DMS53 treated with DMSO at 0.1 percent for 48 hours (cell line): ENCODE results near the gene MAN1C1.

Source experiments
- DNase-seq: peaks from one replicate; lab custom pipeline; 2025; ENCODE audit not compliant: unreplicated experiment; lab: John Stamatoyannopoulos, UW

MAN1C1 gene

DNA sequence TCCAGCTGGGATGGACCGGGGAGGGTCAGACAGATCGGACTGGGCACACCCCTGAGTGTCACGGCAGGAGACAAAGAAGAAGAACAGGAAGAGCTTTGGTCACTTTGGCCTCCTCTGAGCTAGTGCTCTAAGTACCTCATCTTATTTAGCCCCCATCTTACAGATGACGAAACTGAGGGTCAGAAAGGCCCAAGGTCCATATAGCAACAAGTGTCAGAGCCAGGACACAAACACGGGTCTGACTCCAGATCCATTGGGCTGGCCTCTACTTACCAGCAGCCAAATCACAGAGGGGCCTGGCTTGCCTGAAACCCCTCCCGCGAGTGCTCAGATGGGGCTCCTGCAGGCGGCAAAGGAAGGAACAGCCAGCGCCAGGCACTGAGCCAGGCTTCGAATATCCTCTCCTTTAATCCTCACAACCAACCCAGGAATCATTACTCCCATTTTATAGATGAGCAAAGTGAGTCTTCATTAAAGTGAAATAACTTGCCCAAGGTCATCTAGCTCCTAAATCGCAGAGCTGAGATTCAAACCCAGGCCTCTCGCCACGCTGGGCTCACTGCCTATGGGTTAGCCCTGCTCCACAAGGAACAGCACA lies 157.7 kb downstream of the MAN1C1 start:
- no peak for DNase-seq

- DNase-seq = no peak
Observed at GRCh38 chr1:25774921-25775771, 158.6 kb downstream of the MAN1C1 start.

GRCh38 chr1:25779388-25779787 lies 162.8 kb downstream of the MAN1C1 start:
- no peak for DNase-seq

DNA sequence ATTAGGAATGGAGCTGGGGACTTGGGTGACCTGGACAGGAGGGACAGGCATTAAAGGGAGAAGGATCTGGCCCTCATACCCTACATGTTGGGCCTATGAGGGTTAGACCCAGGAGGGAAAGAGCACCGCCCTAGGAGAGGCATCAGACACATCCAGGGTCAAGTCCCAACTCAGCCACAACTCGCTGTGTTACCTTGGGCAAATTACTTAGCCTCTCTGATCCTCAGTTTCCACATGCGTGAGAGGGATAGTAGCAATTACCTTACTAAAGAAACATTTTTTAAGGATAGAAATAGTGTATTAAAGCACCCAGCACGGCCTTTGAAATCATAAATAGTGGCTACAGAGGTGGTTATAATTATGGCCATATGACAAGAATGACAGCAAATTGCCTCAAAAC lies 163.3 kb downstream of the MAN1C1 start:
- no peak for DNase-seq

GRCh38 chr1:25780318-25781129 lies 163.9 kb downstream of the MAN1C1 start:
- DNase-seq = no peak

DNA sequence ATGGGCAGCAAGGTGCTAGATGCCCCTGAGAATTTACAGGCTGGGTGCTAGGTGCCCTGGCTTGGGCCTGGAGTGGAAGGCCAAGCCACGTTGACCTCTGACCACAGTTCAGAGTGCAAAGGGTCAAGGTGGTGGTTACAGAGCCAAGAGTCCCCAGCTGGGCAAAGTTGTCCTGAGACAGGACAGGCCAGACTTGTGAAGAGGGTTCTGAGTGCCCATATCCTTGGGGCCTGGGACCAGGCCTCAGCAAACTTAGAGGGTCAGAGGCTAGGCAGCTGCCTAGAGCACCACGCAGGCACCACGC lies 164.5 kb downstream of the MAN1C1 start:
- no peak for DNase-seq

GRCh38 chr1:25782608-25783201 lies 166.1 kb downstream of the MAN1C1 start:
- DNase-seq = no peak

GRCh38 chr1:25784575-25785051 lies 168.0 kb downstream of the MAN1C1 start:
- no peak for DNase-seq

DNA sequence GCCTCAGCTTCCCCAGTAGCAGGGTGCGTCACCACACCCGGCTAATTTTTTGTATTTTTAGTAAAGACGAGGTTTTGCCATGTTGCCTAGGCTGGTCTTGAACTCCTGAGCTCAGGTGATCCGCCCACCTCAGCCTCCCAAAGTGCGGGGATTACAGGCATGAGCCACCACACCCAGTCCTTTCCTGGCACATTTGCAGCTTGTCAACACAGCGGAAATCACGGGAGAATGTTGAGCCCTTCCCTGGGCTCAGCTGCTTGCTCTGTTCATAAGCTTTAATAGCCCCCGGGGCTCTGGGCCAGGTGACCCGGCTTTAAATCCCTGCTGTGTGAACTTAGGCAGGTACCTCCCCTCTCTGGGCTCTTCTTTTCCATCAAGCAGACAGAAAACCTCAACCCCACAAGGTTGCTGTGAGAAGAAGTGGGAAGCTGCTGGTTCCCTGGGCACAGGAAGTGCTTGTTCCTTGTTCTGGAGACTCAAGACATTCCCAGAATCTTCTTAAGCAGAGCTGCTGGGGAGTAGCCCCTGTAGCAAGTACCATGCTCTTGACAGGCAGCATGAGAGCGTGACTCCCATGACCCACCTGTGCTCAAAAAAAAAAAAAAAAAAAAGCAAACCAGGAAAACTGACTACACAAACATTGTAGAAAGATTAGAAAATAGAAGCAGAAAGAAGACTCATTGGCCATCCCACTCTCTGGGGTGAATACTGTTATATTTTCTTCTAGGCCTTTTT lies 168.9 kb downstream of the MAN1C1 start:
- no peak for DNase-seq

DNA sequence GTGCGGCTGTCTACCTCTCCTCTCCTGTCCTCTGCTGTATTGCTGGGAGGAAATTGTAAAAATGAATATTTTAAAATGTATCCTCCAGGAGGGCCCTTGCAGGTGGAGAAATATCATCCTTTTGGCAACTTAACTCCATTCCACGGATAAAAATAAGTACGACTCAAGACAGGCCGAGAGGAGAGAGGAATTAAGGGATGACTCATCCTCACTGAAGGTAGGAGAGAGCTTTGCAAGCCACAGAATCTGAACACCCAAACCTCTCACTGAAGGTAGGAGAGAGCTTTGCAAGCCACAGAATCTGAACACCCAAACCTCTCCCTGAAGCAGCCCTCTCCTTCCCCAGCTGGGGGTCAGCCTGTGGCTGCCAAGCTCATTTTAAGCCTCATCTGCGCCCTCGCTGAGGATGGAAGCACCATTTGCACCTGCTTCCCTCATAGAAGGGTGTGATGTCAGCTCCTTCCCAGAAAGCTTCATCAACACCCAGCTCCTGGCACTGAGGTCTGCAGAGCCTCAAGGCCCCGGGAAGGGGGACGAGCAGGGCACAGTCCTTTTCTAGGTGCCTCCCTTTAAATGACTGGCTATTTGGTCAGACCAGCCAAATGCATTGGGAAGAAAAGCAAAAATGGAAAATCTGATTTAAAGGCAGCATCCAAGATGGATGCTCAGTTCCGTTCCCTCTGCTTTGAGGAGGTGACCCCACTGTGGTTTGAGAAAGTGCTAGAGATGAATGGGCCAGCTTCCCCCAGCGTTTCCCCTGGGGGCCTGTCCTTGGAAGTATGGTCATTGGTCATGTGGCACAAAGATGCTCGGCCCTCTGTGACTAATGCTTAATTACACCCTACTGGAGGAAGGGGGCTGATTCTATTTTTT lies 170.5 kb downstream of the MAN1C1 start:
- no peak for DNase-seq

GRCh38 chr1:25787760-25788166 lies 171.2 kb downstream of the MAN1C1 start:
- no peak for DNase-seq

DNA sequence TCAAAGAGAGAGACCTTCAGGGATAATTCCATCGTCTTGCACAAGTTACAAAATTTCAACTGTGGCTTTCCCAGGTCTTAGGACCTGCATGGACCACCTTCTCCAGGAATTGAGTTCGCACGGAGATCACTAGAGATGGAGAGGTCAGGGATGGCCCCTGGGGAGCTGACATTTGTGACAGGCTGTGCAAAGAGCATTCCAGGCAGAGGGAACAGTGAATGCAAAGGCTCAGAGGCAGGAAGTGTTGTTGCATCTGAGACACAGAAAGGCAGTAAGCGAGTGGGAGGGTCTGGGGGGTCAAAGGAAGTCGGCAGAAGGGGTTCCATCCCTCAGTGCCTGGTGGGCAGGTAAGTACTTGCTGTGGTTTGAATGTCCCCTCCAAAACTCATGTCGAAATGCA lies 173.9 kb downstream of the MAN1C1 start:
- no peak for DNase-seq

DNA sequence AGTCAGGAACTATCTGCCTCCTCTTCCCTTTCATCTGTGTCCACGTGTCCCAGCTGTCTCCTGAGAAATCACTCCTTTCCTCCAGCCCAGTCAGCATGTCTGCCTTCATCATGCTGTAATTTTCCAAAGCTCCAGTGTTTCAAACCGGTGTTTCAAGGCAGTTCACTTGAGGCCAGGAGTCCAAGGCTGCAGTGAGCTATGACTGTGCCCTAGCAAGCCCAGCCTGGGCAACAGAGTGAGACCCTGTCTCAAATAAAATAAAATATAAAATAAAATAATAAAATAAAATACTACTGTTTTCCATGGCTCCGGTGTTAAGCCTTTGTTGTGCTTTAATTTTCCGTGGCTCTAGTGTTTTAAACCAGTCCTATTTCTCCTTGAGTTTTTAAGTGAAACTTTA lies 175.5 kb downstream of the MAN1C1 start:
- no peak for DNase-seq

DNA sequence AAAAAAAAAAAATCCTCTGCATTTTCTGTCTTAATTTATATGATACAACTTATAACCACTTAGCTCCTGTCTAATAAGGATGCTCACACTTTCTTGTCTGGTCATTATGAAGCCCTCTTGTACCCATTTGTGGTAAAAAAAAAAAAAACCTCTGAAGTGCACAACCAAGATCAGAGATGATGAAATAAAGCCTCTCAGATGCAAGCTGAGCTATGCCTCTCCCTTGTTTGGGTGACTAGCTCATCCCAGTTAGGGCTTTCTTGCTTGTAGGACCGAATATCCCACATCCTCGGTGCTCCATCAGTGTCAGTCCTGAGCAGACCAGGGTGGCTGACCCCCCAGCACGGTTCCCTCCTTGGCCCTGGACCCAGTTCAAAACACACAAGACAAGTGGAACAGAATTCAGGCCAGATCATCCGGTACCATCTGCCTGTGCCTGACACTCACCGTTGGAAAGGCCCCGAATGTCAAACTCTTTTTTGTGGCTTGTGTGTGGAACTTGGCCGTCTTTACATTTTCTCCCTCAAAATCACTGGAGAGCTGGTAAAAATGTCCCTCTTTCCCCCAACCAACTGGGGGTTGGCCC lies 177.1 kb downstream of the MAN1C1 start:
- DNase-seq = no peak

DNA sequence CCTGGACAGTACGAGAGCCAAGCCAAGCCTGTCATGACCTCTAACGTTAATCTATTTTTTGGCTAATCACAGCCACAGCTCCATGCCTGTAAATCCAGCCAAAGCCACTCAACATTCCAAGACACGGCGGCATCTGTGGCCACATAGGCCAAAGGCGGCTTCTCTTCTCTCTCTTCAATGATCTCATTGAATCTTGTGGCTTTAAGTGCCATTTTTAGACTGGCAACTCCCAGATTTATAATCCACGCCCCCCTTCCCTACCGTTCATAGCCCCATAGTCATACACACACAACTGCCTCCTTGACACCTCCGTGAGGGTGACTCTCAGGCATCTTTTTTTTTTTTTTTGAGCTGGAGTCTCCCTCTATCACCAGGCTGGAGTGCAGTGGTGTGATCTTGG lies 177.7 kb downstream of the MAN1C1 start:
- DNase-seq = no peak

DNA sequence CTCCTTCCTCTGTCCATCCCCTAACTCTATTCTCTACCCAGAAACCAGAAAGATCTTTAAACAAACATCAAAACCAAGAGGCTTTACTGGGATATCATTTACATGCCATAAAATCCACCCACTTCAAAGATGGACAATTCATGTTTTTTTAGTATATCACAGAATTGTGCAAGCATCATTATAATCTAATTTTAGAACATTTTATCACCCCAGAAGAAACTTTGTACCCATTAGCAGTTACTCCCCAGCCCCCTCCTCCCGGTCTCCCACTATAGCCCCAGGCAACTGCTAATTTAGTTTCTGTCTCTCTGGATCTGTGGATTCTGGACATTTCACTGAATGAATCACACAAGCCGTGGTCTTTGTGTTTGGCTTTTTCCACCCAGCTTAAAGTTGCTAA lies 178.6 kb downstream of the MAN1C1 start:
- no peak for DNase-seq

- no peak for DNase-seq
Observed at GRCh38 chr1:25795946-25796810, 179.6 kb downstream of the MAN1C1 start.

GRCh38 chr1:25796811-25797458 lies 180.3 kb downstream of the MAN1C1 start:
- DNase-seq = peak; percentile 82
